H1 (cell line): ENCODE measurements around the gene CISTR. TPM values are rescaled to one million over a fixed set of nuclear protein-coding genes. Genes with fewer than 3 reads are reported as not detected.

ENCODE experiments used
- CHD7 ChIP-seq: fragments of 300-600 bp; sonication (generic); IDR thresholded peaks from 2 replicates; pipeline ENCODE4 v1.7.1; 2012; ENCODE audit warnings: low read length, moderate library complexity, mild to moderate bottlenecking, inconsistent platforms; ENCODE audit not compliant: insufficient replicate concordance
- GABPA ChIP-seq: IDR thresholded peaks from 2 replicates; pipeline ENCODE4 v1.6.1; 2011; ENCODE audit warnings: mild to moderate bottlenecking, low read length, moderate library complexity, borderline replicate concordance; ENCODE audit not compliant: insufficient read depth
- JUND ChIP-seq: IDR thresholded peaks from 2 replicates; pipeline ENCODE4 v1.6.1; 2011; ENCODE audit warnings: mild to moderate bottlenecking, improper control_type of control experiment, low read length
- KDM4A ChIP-seq: IDR thresholded peaks from one replicate; pipeline ENCODE4 v1.7.1; 2012; ENCODE audit warnings: low read depth, mild to moderate bottlenecking, moderate library complexity, low read length, inconsistent platforms; ENCODE audit not compliant: severe bottlenecking
- SIRT6 ChIP-seq: IDR thresholded peaks from one replicate; pipeline ENCODE4 v1.7.1; 2012; ENCODE audit warnings: low read length, inconsistent platforms
- polyA plus RNA-seq, 7 experiments: library from polyadenylated mRNA; depleted of rRNA in 3 of 7; stranded (reverse) in 5 of 7; unstranded in 2 of 7; fragments of >200 nt in 5 of 7; fragments of 200-250 nt in 2 of 7; gene quantifications; 1 replicate in 5 of 7; 2 replicates in 1 of 7; 4 replicates in 1 of 7; pipeline versions ENCODE4 v1.2.1 to v1.2.3, GENCODE V29; 2011 to 2013; ENCODE audit warnings: missing spikeins in 2 of 7, mixed read lengths in 2 of 7
- total RNA-seq: library from RNA; stranded (reverse); fragmentation: NEBNext Ultra II Directional; extraction: Animal tissue kit (Norgen Biotek cat#: 25700); gene quantifications from 2 replicates; pipeline ENCODE4 v1.2.1, GENCODE V29; 2021

CISTR gene
- total and polyA plus RNA-seq, 2 of the 8 experiments (the other 6 are each of a cell fraction or from before 2014, with no cell fraction given): not detected

- no peak for TF ChIP-seq CHD7
- TF ChIP-seq KDM4A: no peak
- TF ChIP-seq SIRT6: no peak
- no peak for TF ChIP-seq JUND
- TF ChIP-seq GABPA: no peak
- TF ChIP-seq, all 59 proteins: peak for 0
These were observed 37.1 kb upstream of the CISTR start (continued) for GRCh38 chr12:53788892-53789291.
